HepG2 (cell line): ENCODE data around the gene ACTN4. TPM values are rescaled to one million over a fixed set of nuclear protein-coding genes. Genes with fewer than 3 reads are reported as not detected.

Experiments used
- AGO2 ChIP-seq: fragments of 200-400 bp; formaldehyde crosslinking; optimal IDR thresholded peaks from 2 replicates; pipeline ENCODE3; 2017; ENCODE audit warnings: mild to moderate bottlenecking, low read depth, low read length, moderate library complexity
- ARID3A ChIP-seq: IDR thresholded peaks from 2 replicates; pipeline ENCODE4 v1.6.1; 2012; ENCODE audit warnings: low read depth, low read length, improper control_type of control experiment
- ASH2L ChIP-seq: fragments of 300-600, 200-600 bp; sonication (generic); IDR thresholded peaks from 2 replicates; pipeline ENCODE4 v1.7.0; 2017; ENCODE audit warnings: low read depth, mild to moderate bottlenecking, moderate library complexity, mixed read lengths, low read length; ENCODE audit not compliant: insufficient read length
- BCL6 ChIP-seq: IDR thresholded peaks from 2 replicates; pipeline ENCODE4 v1.6.1; 2016; ENCODE audit warnings: missing genetic modification reagents, missing compliant biosample characterization
- FOSL2 ChIP-seq: sonication (generic); formaldehyde crosslinking; IDR thresholded peaks from 2 replicates; pipeline ENCODE4 v1.4.0; 2020; ENCODE audit warnings: missing genetic modification reagents
- FOXK1 ChIP-seq: sonication (generic); formaldehyde crosslinking; IDR thresholded peaks from 2 replicates; pipeline ENCODE4 v1.4.0; 2020; ENCODE audit warnings: low read depth, missing genetic modification reagents, borderline replicate concordance
- HMGXB4 ChIP-seq, 2 experiments: sonication (generic) in 1 of 2; formaldehyde crosslinking in 1 of 2; IDR thresholded peaks; 2 replicates each; pipeline versions ENCODE4 v1.4.0 to v1.6.1; 2018 to 2020; ENCODE audit warnings: missing genetic modification reagents in 2 of 2, borderline replicate concordance in 1 of 2, low read depth in 1 of 2, mild to moderate bottlenecking in 1 of 2, missing biosample characterization in 1 of 2
- ISL2 ChIP-seq: sonication (generic); formaldehyde crosslinking; IDR thresholded peaks from 2 replicates; pipeline ENCODE4 v1.5.0; 2020; ENCODE audit warnings: missing genetic modification reagents
- JUN ChIP-seq: sonication (generic); formaldehyde crosslinking; IDR thresholded peaks from 2 replicates; pipeline ENCODE4 v1.4.0; 2020; ENCODE audit warnings: mild to moderate bottlenecking, missing genetic modification reagents
- KDM1A ChIP-seq: IDR thresholded peaks from 2 replicates; pipeline ENCODE4 v1.6.1; 2016; ENCODE audit warnings: missing compliant biosample characterization
- NCOA2 ChIP-seq: sonication (generic); formaldehyde crosslinking; IDR thresholded peaks from 2 replicates; pipeline ENCODE4 v1.8.0; 2022; ENCODE audit warnings: inconsistent platforms
- NFE2L1 ChIP-seq: sonication (generic); formaldehyde crosslinking; IDR thresholded peaks from 2 replicates; pipeline ENCODE4 v1.4.0; 2020; ENCODE audit warnings: missing genetic modification reagents, mild to moderate bottlenecking, borderline replicate concordance
- NR2F6 ChIP-seq, 2 experiments: IDR thresholded peaks; 2 replicates each; pipeline ENCODE4 v1.6.1; 2016; ENCODE audit warnings: antibody characterized with exemption in 1 of 2, mild to moderate bottlenecking in 1 of 2
- PRDM10 ChIP-seq: sonication (generic); formaldehyde crosslinking; IDR thresholded peaks from 2 replicates; pipeline ENCODE4 v1.4.0; 2020; ENCODE audit warnings: low read depth, missing genetic modification reagents
- RFXAP ChIP-seq: sonication (generic); formaldehyde crosslinking; IDR thresholded peaks from 2 replicates; pipeline ENCODE4 v1.4.0; 2020; ENCODE audit warnings: missing genetic modification reagents, borderline replicate concordance
- TRIM24 ChIP-seq: sonication (generic); formaldehyde crosslinking; IDR thresholded peaks from 2 replicates; pipeline ENCODE4 v1.8.0; 2022; ENCODE audit warnings: mild to moderate bottlenecking, missing genetic modification reagents
- U2AF1 ChIP-seq: fragments of 200-400 bp; formaldehyde crosslinking; optimal IDR thresholded peaks from 2 replicates; pipeline ENCODE3; 2017; ENCODE audit warnings: mild to moderate bottlenecking, low read depth, low read length
- ZBTB14 ChIP-seq: sonication (generic); formaldehyde crosslinking; IDR thresholded peaks from 2 replicates; pipeline ENCODE4 v1.4.0; 2020; ENCODE audit warnings: missing genetic modification reagents
- ZNF713 ChIP-seq: sonication (generic); formaldehyde crosslinking; IDR thresholded peaks from 2 replicates; pipeline ENCODE4 v1.4.0; 2020; ENCODE audit warnings: mild to moderate bottlenecking, missing genetic modification reagents
- ZSCAN9 ChIP-seq: IDR thresholded peaks from 2 replicates; pipeline ENCODE4 v1.6.1; 2016; ENCODE audit warnings: borderline replicate concordance
- polyA plus RNA-seq, 8 experiments: library from polyadenylated mRNA; depleted of rRNA in 3 of 8; stranded (reverse) in 7 of 8; unstranded in 1 of 8; fragments of >200 nt; fragmentation: Illumina TruSeq in 4 of 8; extraction: Trizol in 4 of 8; gene quantifications; 2 replicates each; pipeline versions ENCODE4 v1.2.1 to v1.2.3, GENCODE V29; 2011 to 2016; ENCODE audit warnings: low read depth in 4 of 8, missing spikeins in 1 of 8, mixed read lengths in 1 of 8; ENCODE audit not compliant: insufficient read depth in 1 of 8
- total RNA-seq, 5 experiments: library from RNA; depleted of rRNA; stranded (reverse); fragments of >200 nt; fragmentation: Illumina TruSeq; extraction: Trizol; gene quantifications; 2 replicates each; pipeline ENCODE4 v1.2.3, GENCODE V29; 2016; ENCODE audit warnings: low read depth in 1 of 5

ACTN4 gene
- total and polyA plus RNA-seq, 2 of the 13 experiments (the other 11 are each of a cell fraction or from before 2014, with no cell fraction given), result 171 to 192 TPM

GRCh38 chr19:38649305-38650171 is 2.1 kb downstream of the ACTN4 start (continued):
- TF ChIP-seq PRDM10 (CRISPR knock-in tag), result peak; percentile 45; the same call in 1 of the 2 replicates
- TF ChIP-seq ZNF713 (CRISPR knock-in tag), result 0 out of 2 replicates have a peak, but pooled peaks have one; percentile 59
- peak; percentile 51; the same call in 1 of the 2 replicates for TF ChIP-seq ZBTB14 (CRISPR knock-in tag)
- peak; percentile 60 for TF ChIP-seq AGO2
- peak; percentile 87 for TF ChIP-seq BCL6 (CRISPR knock-in tag)
- TF ChIP-seq ASH2L, result peak; percentile 40
- no peak for TF ChIP-seq TRIM24
- peak; percentile 59; the same call in 1 of the 2 replicates for TF ChIP-seq JUN (CRISPR knock-in tag)
- TF ChIP-seq NCOA2 (CRISPR knock-in tag), result peak; percentile 76
- TF ChIP-seq NFE2L1, result no peak
- TF ChIP-seq ZSCAN9, result no peak
- TF ChIP-seq KDM1A (CRISPR knock-in tag), result no peak
- TF ChIP-seq FOXK1 (CRISPR knock-in tag), result 0 out of 2 replicates have a peak, but pooled peaks have one; percentile 30
- peak; percentile 59 for TF ChIP-seq NR2F6 (IDR thresholded peaks at IDR 0.05)
- TF ChIP-seq NR2F6 (CRISPR knock-in tag; IDR thresholded peaks at IDR 0.05), result peak; percentile 75
- peak; percentile 36 for TF ChIP-seq ISL2 (CRISPR knock-in tag)
- no peak for TF ChIP-seq U2AF1
- peak in 1 of 2 experiments; percentile 49; a peak in 1 of 4 replicates for TF ChIP-seq HMGXB4 (CRISPR knock-in tag; IDR thresholded peaks at IDR 0.05; ENCODE audit: borderline replicate concordance in 1 of 2, low read depth in 1 of 2)
- TF ChIP-seq FOSL2 (CRISPR knock-in tag), result peak; percentile 22
- TF ChIP-seq ARID3A, result peak; percentile 74
- 0 out of 2 replicates have a peak, but pooled peaks have one; percentile 58 for TF ChIP-seq RFXAP (CRISPR knock-in tag)
